HG02642 (cell line): ENCODE results near the gene DSTN.

ENCODE experiments used
- ATAC-seq: cut with Tn5 transposase; IDR thresholded peaks from one replicate; pipeline ENCODE4 v1.9.1; 2021; ENCODE audit warnings: mild to moderate bottlenecking; ENCODE audit not compliant: unreplicated experiment, poor library complexity

DSTN gene

GRCh38 chr20:17610566-17611289 is 40.9 kb downstream of the DSTN start:
- ATAC-seq: no peak

- ATAC-seq: no peak
Observed at GRCh38 chr20:17611290-17611539, 41.3 kb downstream of the DSTN start.

- ATAC-seq: no peak
Observed at GRCh38 chr20:17611540-17612286, 41.8 kb downstream of the DSTN start.

GRCh38 chr20:17612287-17612991 is 42.6 kb downstream of the DSTN start:
- no peak for ATAC-seq

- ATAC-seq: no peak
Observed at GRCh38 chr20:17612992-17613327, 43.1 kb downstream of the DSTN start.

- no peak for ATAC-seq
Observed at GRCh38 chr20:17613328-17614175, 43.7 kb downstream of the DSTN start.

- no peak for ATAC-seq
Observed at GRCh38 chr20:17614176-17614811, 44.4 kb downstream of the DSTN start.

GRCh38 chr20:17614812-17615644 is 45.2 kb downstream of the DSTN start:
- no peak for ATAC-seq

- no peak for ATAC-seq
Observed at GRCh38 chr20:17615645-17616479, 46.0 kb downstream of the DSTN start.

- ATAC-seq: no peak
Observed at GRCh38 chr20:17616480-17617211, 46.8 kb downstream of the DSTN start.

- no peak for ATAC-seq
Observed at GRCh38 chr20:17617212-17617867, 47.5 kb downstream of the DSTN start.

GRCh38 chr20:17617868-17618672 is 48.2 kb downstream of the DSTN start:
- no peak for ATAC-seq

- ATAC-seq: no peak
Observed at GRCh38 chr20:17618673-17619013, 48.8 kb downstream of the DSTN start.

- ATAC-seq: no peak
Observed at GRCh38 chr20:17619351-17620093, 49.6 kb downstream of the DSTN start.

GRCh38 chr20:17620371-17621228 is 50.7 kb downstream of the DSTN start:
- no peak for ATAC-seq
